PC-9 (cell line): ENCODE measurements around the gene ATP10A.

ENCODE experiments used
- CTCF ChIP-seq: fragments of 200-600 bp; sonication (generic); conservative IDR thresholded peaks from 2 replicates; pipeline ENCODE4 v1.6.1; 2017; ENCODE audit warnings: mixed run types, antibody characterized with exemption, mild to moderate bottlenecking, moderate library complexity
- EZH2 ChIP-seq: fragments of 200-600 bp; sonication (generic); IDR thresholded peaks from 2 replicates; pipeline ENCODE4 v1.8.0; 2017; ENCODE audit warnings: antibody characterized with exemption, low read depth

GRCh38 chr15:25772500-25772899, 90.6 kb downstream of the ATP10A start:
- TF ChIP-seq CTCF (no peak), EZH2 (no peak)
